Measurements from ENCODE around the gene RTF2. TPM values are rescaled to one million over a fixed set of nuclear protein-coding genes. Genes with fewer than 3 reads are reported as not detected.

RTF2 gene
- total RNA-seq, 1 donor from 2014 or later, result 75.3 TPM

DNA sequence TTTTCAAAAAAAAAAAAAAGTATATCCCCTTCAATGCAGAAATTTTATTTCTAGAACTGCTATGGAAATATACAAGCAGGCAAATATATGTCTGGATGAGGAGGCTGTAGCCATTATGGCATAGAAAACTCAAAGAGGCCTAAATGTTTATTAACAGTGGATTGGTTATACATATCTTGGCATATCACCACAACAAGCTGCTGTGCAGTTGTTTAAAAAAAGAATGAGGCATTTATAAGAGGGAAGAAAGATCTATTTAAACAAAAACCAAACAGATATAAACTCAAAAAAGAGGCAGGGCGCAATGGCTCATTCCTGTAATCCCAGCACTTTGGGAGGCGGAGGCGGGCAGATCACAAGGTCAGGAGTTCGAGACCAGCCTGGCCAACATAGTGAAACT, 30.1 kb upstream of the RTF2 start:
- TF ChIP-seq, protein P1, sequence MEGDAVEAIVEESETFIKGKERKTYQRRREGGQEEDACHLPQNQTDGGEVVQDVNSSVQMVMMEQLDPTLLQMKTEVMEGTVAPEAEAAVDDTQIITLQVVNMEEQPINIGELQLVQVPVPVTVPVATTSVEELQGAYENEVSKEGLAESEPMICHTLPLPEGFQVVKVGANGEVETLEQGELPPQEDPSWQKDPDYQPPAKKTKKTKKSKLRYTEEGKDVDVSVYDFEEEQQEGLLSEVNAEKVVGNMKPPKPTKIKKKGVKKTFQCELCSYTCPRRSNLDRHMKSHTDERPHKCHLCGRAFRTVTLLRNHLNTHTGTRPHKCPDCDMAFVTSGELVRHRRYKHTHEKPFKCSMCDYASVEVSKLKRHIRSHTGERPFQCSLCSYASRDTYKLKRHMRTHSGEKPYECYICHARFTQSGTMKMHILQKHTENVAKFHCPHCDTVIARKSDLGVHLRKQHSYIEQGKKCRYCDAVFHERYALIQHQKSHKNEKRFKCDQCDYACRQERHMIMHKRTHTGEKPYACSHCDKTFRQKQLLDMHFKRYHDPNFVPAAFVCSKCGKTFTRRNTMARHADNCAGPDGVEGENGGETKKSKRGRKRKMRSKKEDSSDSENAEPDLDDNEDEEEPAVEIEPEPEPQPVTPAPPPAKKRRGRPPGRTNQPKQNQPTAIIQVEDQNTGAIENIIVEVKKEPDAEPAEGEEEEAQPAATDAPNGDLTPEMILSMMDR (conservative IDR thresholded peaks at IDR 0.05), result no peak
- H3K36me3 Mint-ChIP-seq (ENCODE audit: low read depth), result no peaks in the 10 kb centered on the region
- H3K27me3 Mint-ChIP-seq (ENCODE audit: low read depth), result no peaks in the 10 kb centered on the region
- peaks cover 10% of the 10 kb centered on the region for H3K4me1 Mint-ChIP-seq
- H3K4me3 Mint-ChIP-seq, result no peak overlapping the region
- H3K9me3 Mint-ChIP-seq, result no peaks in the 10 kb centered on the region
- H3K27ac Mint-ChIP-seq (ENCODE audit: unreplicated experiment), result no peak overlapping the region
- no peak for DNase-seq (ENCODE audit: low read depth, low spot score)

DNA sequence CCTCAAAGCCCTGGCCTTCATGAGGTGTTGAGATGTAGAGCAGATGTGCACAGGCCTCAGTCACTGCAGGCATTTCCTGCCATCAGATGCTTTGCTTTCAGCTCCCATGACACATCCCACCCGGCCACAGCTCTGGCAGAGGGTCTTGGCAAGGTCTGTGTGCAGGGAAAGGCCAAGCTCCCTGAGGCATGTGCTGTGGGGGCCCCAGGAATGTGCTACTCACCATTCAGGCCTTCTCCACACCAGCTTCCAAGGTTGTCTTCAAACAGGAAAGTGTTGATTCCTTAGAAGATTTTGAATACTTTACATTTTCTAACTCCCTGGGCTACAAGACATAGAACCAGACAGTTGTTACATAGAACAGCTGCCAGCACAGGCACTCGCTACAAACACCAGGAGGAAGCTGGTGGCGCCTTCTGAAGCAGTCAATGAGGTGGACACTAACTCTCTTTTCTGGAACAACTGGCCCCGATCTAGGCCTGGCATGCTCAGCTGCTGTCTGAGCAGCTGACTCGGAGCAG, 28.6 kb upstream of the RTF2 start:
- Mint-ChIP-seq H3K27me3 (ENCODE audit: low read depth) (no peaks in the 10 kb centered on the region), H3K27ac (ENCODE audit: unreplicated experiment) (no peak overlapping the region), H3K9me3 (no peaks in the 10 kb centered on the region), H3K4me1 (peaks cover 3% of the 10 kb centered on the region), H3K36me3 (ENCODE audit: low read depth) (no peaks in the 10 kb centered on the region), H3K4me3 (no peak overlapping the region)
- no peak for DNase-seq (ENCODE audit: low read depth, low spot score)
- TF ChIP-seq, protein P1 (conservative IDR thresholded peaks at IDR 0.05), result no peak

DNA sequence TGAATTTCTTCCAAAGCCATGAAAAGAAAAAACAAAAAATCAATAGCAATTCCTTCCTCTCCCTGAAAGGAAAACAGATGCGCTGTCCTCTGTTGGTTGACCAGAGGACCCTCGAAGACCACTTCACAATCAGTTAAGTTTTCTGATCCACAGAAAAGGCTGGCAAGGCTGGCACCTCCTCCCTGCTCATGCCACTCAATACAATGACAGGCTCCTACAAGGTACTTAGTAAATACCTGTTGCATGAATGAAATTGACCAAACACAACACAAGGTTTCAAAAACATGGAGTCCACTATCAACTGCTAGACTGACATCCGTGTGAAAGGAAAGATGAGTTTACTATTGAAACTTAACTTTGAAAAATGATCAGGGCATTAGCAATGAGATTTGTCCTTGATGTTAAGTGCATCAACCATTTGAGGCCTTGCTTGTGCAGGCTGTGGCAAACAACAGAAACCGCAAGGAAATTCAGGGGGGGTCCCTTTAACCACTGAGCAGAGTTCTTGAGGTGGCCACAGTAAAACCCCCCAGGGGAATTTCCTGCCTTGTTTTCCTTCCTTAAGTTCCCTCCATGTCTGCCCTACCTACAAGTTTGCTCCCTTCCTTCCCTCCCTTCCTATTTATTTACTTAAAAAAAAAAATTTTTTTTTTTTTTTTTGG, 27.9 kb upstream of the RTF2 start:
- no peaks in the 10 kb centered on the region for H3K36me3 Mint-ChIP-seq (ENCODE audit: low read depth)
- DNase-seq (ENCODE audit: low read depth, low spot score), result no peak
- no peak overlapping the region for H3K4me3 Mint-ChIP-seq
- H3K9me3 Mint-ChIP-seq, result no peaks in the 10 kb centered on the region
- TF ChIP-seq, protein P1 (conservative IDR thresholded peaks at IDR 0.05), result no peak
- no peaks in the 10 kb centered on the region for H3K4me1 Mint-ChIP-seq
- peak overlapping the region; percentile 59 for H3K27ac Mint-ChIP-seq (ENCODE audit: unreplicated experiment)
- no peaks in the 10 kb centered on the region for H3K27me3 Mint-ChIP-seq (ENCODE audit: low read depth)

DNA sequence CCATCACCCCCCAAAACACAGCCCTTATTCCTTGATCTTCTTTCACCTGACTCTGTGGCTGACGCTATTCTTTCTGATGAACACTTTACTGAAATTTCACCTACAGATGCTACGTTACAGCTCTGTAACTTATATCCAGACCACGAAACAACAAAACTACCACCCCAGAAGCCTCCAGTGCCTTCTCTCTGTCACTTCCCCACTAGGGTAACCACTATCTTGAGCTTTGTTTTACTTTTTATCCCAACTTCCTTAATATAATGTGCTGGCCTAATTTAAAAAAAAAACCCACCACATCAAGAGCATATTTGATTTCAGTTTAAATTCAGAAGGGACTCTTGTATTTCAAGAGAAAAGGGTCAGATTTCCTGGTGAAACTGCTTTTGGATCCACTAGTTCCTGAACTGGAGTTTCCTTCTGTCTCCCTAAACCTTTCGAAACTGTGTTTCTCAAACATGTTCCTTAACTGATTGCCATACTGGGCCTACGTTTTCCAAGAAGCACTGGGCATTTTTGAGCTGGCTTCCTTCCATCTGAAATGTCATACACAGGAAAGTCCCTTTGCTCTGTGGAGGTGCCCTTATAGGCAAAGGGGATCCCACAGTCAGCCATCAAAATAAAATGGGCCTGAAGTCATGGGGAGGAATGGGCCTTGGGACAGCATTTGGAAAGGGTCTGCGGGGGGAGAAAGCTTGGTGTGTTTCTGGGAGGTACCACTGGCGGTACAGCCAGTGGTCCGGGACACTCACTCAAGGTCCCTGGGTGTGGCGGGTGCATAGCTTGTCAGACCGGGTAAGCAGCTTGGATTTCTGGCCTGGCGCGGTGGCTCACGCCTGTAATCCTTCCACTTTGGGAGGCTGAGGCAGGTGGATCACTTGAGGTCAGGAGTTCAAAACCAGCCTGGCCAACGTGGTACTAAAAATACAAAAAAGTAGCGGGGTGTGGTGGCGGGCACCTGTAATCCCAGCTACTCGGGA, 25.8 kb upstream of the RTF2 start:
- Mint-ChIP-seq H3K36me3 (ENCODE audit: low read depth) (no peaks in the 10 kb centered on the region), H3K27me3 (ENCODE audit: low read depth) (no peaks in the 10 kb centered on the region), H3K27ac (ENCODE audit: unreplicated experiment) (peak overlapping the region; percentile 77), H3K4me1 (no peaks in the 10 kb centered on the region), H3K4me3 (no peak overlapping the region), H3K9me3 (no peaks in the 10 kb centered on the region)
- TF ChIP-seq, protein P1 (conservative IDR thresholded peaks at IDR 0.05), result no peak
- no peak for DNase-seq (ENCODE audit: low read depth, low spot score)

DNA sequence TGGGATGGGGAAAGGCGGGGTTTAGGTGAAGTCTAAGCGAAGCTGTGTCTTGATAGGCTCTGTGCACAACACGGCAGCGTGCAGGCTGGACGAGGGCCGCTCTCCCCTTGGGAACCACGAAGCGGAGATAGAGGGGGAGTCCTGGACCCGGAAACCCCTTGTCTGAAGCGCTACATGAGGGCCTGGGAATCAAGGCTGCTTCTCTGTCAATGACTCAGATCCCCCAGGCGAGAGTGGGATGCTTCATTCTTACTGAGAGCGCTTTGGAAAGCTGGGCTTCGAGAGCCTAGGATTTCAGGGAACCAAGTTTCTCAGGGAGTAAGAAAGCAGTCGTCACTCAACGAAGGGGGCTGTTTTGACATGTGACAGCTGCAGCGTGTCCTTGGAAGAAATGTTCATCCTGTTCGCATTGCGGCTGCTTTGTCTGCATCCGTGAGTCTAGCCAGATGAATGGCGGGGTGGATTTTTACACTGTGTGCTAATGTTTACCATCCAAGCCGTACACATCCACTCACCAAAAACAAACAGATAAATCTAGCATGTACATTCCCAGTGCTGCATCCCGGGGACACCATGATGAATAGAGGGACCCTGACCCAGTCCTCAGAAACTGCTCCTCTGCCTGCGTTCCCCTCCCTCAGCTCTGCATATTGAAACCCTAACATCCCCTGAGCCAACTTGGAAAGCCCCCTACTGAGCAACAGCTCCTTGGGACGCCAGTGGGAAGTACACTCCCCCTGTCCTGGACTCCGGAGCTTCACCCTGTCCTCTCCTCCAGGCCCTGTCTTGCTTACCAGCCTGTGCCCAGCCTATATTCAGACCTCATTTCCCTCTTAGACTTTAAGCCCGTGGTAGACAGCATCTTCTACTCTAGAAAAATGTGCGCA, 24.5 kb upstream of the RTF2 start:
- H3K9me3 Mint-ChIP-seq, result no peaks in the 10 kb centered on the region
- no peak overlapping the region for H3K27ac Mint-ChIP-seq (ENCODE audit: unreplicated experiment)
- H3K36me3 Mint-ChIP-seq (ENCODE audit: low read depth), result no peaks in the 10 kb centered on the region
- DNase-seq (ENCODE audit: low read depth, low spot score), result no peak
- TF ChIP-seq, protein P1 (conservative IDR thresholded peaks at IDR 0.05), result no peak
- H3K4me1 Mint-ChIP-seq, result no peaks in the 10 kb centered on the region
- no peak overlapping the region for H3K4me3 Mint-ChIP-seq
- no peaks in the 10 kb centered on the region for H3K27me3 Mint-ChIP-seq (ENCODE audit: low read depth)
